Neural cell (in vitro differentiated cells): ENCODE data around the gene GDPD3. TPM values are rescaled to one million over a fixed set of nuclear protein-coding genes. Genes with fewer than 3 reads are reported as not detected.

Experiments
- H2AFZ ChIP-seq: fragments of 200-600, 300-800 bp; sonication (generic), shearing (Covaris generic); 2 replicates; pipeline ENCODE4 v1.6.0; 2014; ENCODE audit warnings: low read depth, mild to moderate bottlenecking, antibody characterized with exemption, low read length, moderate library complexity
- H3F3A ChIP-seq: fragments of 200-600 bp; shearing (Covaris generic); 2 replicates; pipeline ENCODE4 v1.6.1; 2016; ENCODE audit warnings: mild to moderate bottlenecking, moderate library complexity, mixed read lengths, antibody characterized with exemption, low read length; ENCODE audit not compliant: insufficient read depth, poor library complexity, severe bottlenecking
- H3K27ac ChIP-seq: fragments of 200-600, 300-800 bp; sonication (generic), shearing (Covaris generic); 2 replicates; pipeline ENCODE4 v1.5.1; 2014; ENCODE audit warnings: mild to moderate bottlenecking, low read length, moderate library complexity
- H3K27me3 ChIP-seq: fragments of 300-800, 200-600 bp; sonication (generic), shearing (Covaris generic); 2 replicates; pipeline ENCODE4 v1.6.0; 2014; ENCODE audit warnings: mild to moderate bottlenecking, low read depth, low read length, moderate library complexity; ENCODE audit not compliant: insufficient read depth
- H3K36me3 ChIP-seq: fragments of 300-800, 200-600 bp; sonication (generic), shearing (Covaris generic); 2 replicates; pipeline ENCODE4 v1.5.1; 2014; ENCODE audit warnings: mild to moderate bottlenecking, antibody characterized with exemption, low read length, moderate library complexity; ENCODE audit not compliant: insufficient read depth
- H3K4me2 ChIP-seq: fragments of 300-800, 200-600 bp; sonication (generic), shearing (Covaris generic); 2 replicates; pipeline ENCODE4 v1.6.0; 2014; ENCODE audit warnings: mild to moderate bottlenecking, low read length
- H3K4me3 ChIP-seq: fragments of 300-800, 200-600 bp; sonication (generic), shearing (Covaris generic); 2 replicates; pipeline ENCODE4 v1.5.1; 2014; ENCODE audit warnings: mild to moderate bottlenecking, low read length, moderate library complexity
- H3K79me2 ChIP-seq: fragments of 200-600 bp; shearing (Covaris generic); replicated peaks from 2 replicates; pipeline ENCODE4 v1.6.0; 2014; ENCODE audit warnings: mild to moderate bottlenecking, low read length, moderate library complexity; ENCODE audit not compliant: insufficient read depth
- H3K9ac ChIP-seq: fragments of 300-800, 200-600 bp; sonication (generic), shearing (Covaris generic); 2 replicates; pipeline ENCODE4 v1.6.1; 2016; ENCODE audit warnings: mild to moderate bottlenecking, low read length, mixed read lengths
- H3K9me2 ChIP-seq: fragments of 200-600 bp; shearing (Covaris generic); 2 replicates; pipeline ENCODE4 v1.6.1; 2016; ENCODE audit warnings: mild to moderate bottlenecking, low read length, mixed read lengths; ENCODE audit not compliant: insufficient read depth
- H3K9me3 ChIP-seq: fragments of 200-600, 300-800 bp; sonication (generic), shearing (Covaris generic); 2 replicates; pipeline ENCODE4 v1.6.1; 2016; ENCODE audit warnings: mild to moderate bottlenecking, mixed run types, low read length, moderate library complexity, mixed read lengths
- H4K20me1 ChIP-seq: fragments of 200-600 bp; shearing (Covaris generic); 2 replicates; pipeline ENCODE4 v1.6.1; 2016; ENCODE audit warnings: mild to moderate bottlenecking, mixed run types; ENCODE audit not compliant: insufficient read depth
- EP300 ChIP-seq: fragments of 450-650 bp; conservative IDR thresholded peaks from 2 replicates; pipeline ENCODE4 v1.6.1; 2014; ENCODE audit warnings: antibody characterized with exemption, mild to moderate bottlenecking, moderate library complexity; ENCODE audit not compliant: poor library complexity, severe bottlenecking
- EZH2 ChIP-seq: fragments of 200-600, 300-800 bp; shearing (Covaris generic), sonication (generic); IDR thresholded peaks from 2 replicates; pipeline ENCODE4 v1.6.1; 2014; ENCODE audit warnings: antibody characterized with exemption, low read length, borderline replicate concordance, mild to moderate bottlenecking; ENCODE audit not compliant: insufficient read depth, poor library complexity, severe bottlenecking
- MXI1 ChIP-seq: fragments of 450-650 bp; conservative IDR thresholded peaks from 2 replicates; pipeline ENCODE4 v1.6.1; 2014; ENCODE audit warnings: antibody characterized with exemption, mild to moderate bottlenecking; ENCODE audit not compliant: poor library complexity, severe bottlenecking
- POLR2AphosphoS5 ChIP-seq: IDR thresholded peaks from 2 replicates; pipeline ENCODE4 v1.6.1; 2012
- RAD21 ChIP-seq: fragments of 450-650 bp; conservative IDR thresholded peaks from 2 replicates; pipeline ENCODE4 v1.6.1; 2014; ENCODE audit warnings: antibody characterized with exemption, mild to moderate bottlenecking, moderate library complexity
- SMC3 ChIP-seq: fragments of 450-650 bp; conservative IDR thresholded peaks from 2 replicates; pipeline ENCODE4 v1.6.1; 2014; ENCODE audit warnings: antibody characterized with exemption, mild to moderate bottlenecking, moderate library complexity; ENCODE audit not compliant: poor library complexity
- TAF1 ChIP-seq: IDR thresholded peaks from 2 replicates; pipeline ENCODE4 v1.6.1; 2012; ENCODE audit warnings: low read depth
- polyA plus RNA-seq: library from polyadenylated mRNA; depleted of rRNA; stranded (reverse); fragments of >200 nt; gene quantifications from 2 replicates; pipeline ENCODE4 v1.2.3, GENCODE V29; 2014
- TF ChIP-seq, protein P1 (sequence below): IDR thresholded peaks from 2 replicates; pipeline ENCODE4 v1.6.1; 2012; ENCODE audit warnings: borderline replicate concordance
- TF ChIP-seq, protein P2 (sequence below): fragments of 450-650 bp; IDR thresholded peaks from 2 replicates; pipeline ENCODE4 v1.5.1; 2014; ENCODE audit warnings: antibody characterized with exemption, mild to moderate bottlenecking, moderate library complexity; ENCODE audit not compliant: poor library complexity, severe bottlenecking

GDPD3 gene
- polyA plus RNA-seq, 1 donor from 2014 or later, result 2.7 TPM

- Histone ChIP-seq H3K27ac (peak overlapping the region; percentile 100), H2AFZ (peak overlapping the region; percentile 67), H3K79me2 (peaks cover 51% of the 10 kb centered on the region), H3K27me3 (no peaks in the 10 kb centered on the region), H3K4me2 (peak overlapping the region; percentile 95), H3K9me2 (no peaks in the 10 kb centered on the region), H4K20me1 (no peaks in the 10 kb centered on the region), H3K36me3 (peaks cover 8% of the 10 kb centered on the region), H3F3A (peaks cover 3% of the 10 kb centered on the region), H3K9me3 (no peaks in the 10 kb centered on the region), H3K4me3 (peak overlapping the region; percentile 86), H3K9ac (peak overlapping the region; percentile 96)
- TF ChIP-seq RAD21 (no peak), SMC3 (peak; percentile 35), TAF1 (peak; percentile 50), EP300 (no peak), POLR2AphosphoS5 (peak; percentile 89), EZH2 (no peak), MXI1 (peak; percentile 34)
- TF ChIP-seq, protein P1, sequence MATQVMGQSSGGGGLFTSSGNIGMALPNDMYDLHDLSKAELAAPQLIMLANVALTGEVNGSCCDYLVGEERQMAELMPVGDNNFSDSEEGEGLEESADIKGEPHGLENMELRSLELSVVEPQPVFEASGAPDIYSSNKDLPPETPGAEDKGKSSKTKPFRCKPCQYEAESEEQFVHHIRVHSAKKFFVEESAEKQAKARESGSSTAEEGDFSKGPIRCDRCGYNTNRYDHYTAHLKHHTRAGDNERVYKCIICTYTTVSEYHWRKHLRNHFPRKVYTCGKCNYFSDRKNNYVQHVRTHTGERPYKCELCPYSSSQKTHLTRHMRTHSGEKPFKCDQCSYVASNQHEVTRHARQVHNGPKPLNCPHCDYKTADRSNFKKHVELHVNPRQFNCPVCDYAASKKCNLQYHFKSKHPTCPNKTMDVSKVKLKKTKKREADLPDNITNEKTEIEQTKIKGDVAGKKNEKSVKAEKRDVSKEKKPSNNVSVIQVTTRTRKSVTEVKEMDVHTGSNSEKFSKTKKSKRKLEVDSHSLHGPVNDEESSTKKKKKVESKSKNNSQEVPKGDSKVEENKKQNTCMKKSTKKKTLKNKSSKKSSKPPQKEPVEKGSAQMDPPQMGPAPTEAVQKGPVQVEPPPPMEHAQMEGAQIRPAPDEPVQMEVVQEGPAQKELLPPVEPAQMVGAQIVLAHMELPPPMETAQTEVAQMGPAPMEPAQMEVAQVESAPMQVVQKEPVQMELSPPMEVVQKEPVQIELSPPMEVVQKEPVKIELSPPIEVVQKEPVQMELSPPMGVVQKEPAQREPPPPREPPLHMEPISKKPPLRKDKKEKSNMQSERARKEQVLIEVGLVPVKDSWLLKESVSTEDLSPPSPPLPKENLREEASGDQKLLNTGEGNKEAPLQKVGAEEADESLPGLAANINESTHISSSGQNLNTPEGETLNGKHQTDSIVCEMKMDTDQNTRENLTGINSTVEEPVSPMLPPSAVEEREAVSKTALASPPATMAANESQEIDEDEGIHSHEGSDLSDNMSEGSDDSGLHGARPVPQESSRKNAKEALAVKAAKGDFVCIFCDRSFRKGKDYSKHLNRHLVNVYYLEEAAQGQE, result peak; percentile 69
- TF ChIP-seq, protein P2, sequence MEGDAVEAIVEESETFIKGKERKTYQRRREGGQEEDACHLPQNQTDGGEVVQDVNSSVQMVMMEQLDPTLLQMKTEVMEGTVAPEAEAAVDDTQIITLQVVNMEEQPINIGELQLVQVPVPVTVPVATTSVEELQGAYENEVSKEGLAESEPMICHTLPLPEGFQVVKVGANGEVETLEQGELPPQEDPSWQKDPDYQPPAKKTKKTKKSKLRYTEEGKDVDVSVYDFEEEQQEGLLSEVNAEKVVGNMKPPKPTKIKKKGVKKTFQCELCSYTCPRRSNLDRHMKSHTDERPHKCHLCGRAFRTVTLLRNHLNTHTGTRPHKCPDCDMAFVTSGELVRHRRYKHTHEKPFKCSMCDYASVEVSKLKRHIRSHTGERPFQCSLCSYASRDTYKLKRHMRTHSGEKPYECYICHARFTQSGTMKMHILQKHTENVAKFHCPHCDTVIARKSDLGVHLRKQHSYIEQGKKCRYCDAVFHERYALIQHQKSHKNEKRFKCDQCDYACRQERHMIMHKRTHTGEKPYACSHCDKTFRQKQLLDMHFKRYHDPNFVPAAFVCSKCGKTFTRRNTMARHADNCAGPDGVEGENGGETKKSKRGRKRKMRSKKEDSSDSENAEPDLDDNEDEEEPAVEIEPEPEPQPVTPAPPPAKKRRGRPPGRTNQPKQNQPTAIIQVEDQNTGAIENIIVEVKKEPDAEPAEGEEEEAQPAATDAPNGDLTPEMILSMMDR, result no peak
These were observed 16.3 kb downstream of the GDPD3 start for GRCh38 chr16:30096862-30097563.

DNA sequence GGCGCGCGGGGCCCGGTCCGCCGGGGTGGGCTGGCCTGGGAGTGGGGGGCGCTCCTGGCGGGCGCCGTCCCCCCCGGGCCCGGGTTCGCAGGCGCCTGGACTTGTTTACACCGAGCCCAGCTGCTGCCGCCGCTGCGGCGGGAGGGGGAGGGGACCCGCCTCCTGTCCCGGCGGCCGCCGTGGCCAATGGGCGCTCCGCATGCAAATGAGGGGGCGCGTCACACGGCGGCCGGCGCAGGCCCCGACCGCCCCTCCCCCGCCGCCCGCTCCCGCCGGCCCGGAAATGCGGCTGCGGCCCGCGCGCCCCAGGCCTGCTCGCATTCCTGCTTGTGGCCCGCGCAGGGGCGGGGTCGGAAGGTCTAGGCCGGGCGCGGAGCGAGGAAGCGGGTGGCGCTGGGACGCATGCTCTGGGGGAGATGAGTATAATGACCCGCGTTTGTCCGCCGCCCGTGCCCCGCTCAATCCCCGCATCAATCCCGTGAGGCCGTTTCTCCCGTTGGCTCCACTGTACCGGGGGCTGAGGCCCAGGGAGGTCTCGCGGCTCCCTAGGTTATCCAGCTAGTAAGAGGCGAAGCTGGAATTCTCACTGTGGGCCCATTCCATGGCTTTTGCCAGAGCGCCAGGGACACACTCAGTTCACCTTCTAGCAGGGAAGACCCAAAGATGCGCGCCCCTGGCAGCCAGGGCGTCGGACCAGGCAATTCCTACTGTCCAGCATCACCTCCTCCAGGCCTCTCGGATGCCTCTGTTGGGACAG lies 17.1 kb downstream of the GDPD3 start, which contains the start of gene YPEL3:
TSS of gene YPEL3 (minus strand) at position 109 of the 757 bp plus-strand sequence. CDS start 731 bp downstream, outside the sequence.
- Histone ChIP-seq H3K27ac (peak within 1 kb of the TSS; percentile 100), H3K36me3 (peaks cover 8% of the 10 kb centered on the region), H2AFZ (peak within 1 kb of the TSS; percentile 67), H3K9ac (peak within 1 kb of the TSS; percentile 96), H4K20me1 (no peaks in the 10 kb centered on the region), H3K4me3 (peak within 1 kb of the TSS; percentile 86), H3K79me2 (peaks cover 44% of the 10 kb centered on the region), H3F3A (peaks cover 3% of the 10 kb centered on the region), H3K9me2 (no peaks in the 10 kb centered on the region), H3K9me3 (no peaks in the 10 kb centered on the region), H3K27me3 (no peaks in the 10 kb centered on the region), H3K4me2 (peak within 1 kb of the TSS; percentile 95)
- TF ChIP-seq SMC3, result no peak
- TF ChIP-seq, protein P1, result peak; percentile 91
- peak; percentile 60 for TF ChIP-seq MXI1
- TF ChIP-seq, protein P2, result no peak
- TF ChIP-seq TAF1, result peak; percentile 39
- TF ChIP-seq EZH2, result no peak
- peak; percentile 27 for TF ChIP-seq RAD21
- TF ChIP-seq POLR2AphosphoS5, result peak; percentile 71
- TF ChIP-seq EP300, result peak; percentile 13
